G401 (cell line): Measurements from ENCODE around the gene CISTR. TPM values are rescaled to one million over a fixed set of nuclear protein-coding genes. Genes with fewer than 3 reads are reported as not detected.
A peak's percentile ranks its signal among the peaks of the same experiment; 100 is the strongest.

Experiments used
- DNase-seq: peaks from one replicate; pipeline ENCODE4 v3.0.0-alpha.2; 2015; ENCODE audit warnings: low spot score
- in situ Hi-C: cut with HindIII; loops from 2 replicates; pipeline ENCODE4 v1.10.0; 2016; ENCODE audit warnings: low sequenced_read_pairs, mixed read lengths
- total RNA-seq: library from RNA; depleted of rRNA; stranded (reverse); fragments of >200 nt; shearing (Covaris generic); gene quantifications from 2 replicates; pipeline ENCODE4 v1.2.3, GENCODE V29; 2014

The CISTR gene
- total RNA-seq, 1 experiment from 2014 or later = not detected

- in situ Hi-C loops = no loop called here
- no peak for DNase-seq
Measured at GRCh38 chr12:53749986-53750811, 1.6 kb downstream of the CISTR start.

GRCh38 chr12:53748072-53748840 is 3.5 kb downstream of the CISTR start:
- in situ Hi-C loops = no loop called here
- DNase-seq = peak; percentile 8

GRCh38 chr12:53747095-53747494 is 4.7 kb downstream of the CISTR start:
- in situ Hi-C loops = no loop called here
- no peak for DNase-seq

GRCh38 chr12:53746592-53747092 is 5.1 kb downstream of the CISTR start:
- in situ Hi-C loops = no loop called here
- peak; percentile 95 for DNase-seq

- peak; percentile 79 for DNase-seq
- in situ Hi-C loops = no loop called here
Measured at GRCh38 chr12:53744751-53745150, 7.0 kb downstream of the CISTR start.

GRCh38 chr12:53744130-53744441 is 7.7 kb downstream of the CISTR start:
- in situ Hi-C loops = no loop called here

GRCh38 chr12:53743266-53744129 is 8.3 kb downstream of the CISTR start:
- peak; percentile 86 for DNase-seq
- in situ Hi-C loops = no loop called here

More at GRCh38 chr12:53744130-53744441, 7.7 kb downstream of the CISTR start:
- DNase-seq = no peak

GRCh38 chr12:53740130-53740491 is 11.7 kb downstream of the CISTR start:
- no peak for DNase-seq
- in situ Hi-C loops = no loop called here

- DNase-seq = no peak
- in situ Hi-C loops = no loop called here
Measured at GRCh38 chr12:53739214-53740129, 12.3 kb downstream of the CISTR start.

- in situ Hi-C loops = no loop called here
- peak; percentile 77 for DNase-seq
Measured at GRCh38 chr12:53738406-53739213, 13.2 kb downstream of the CISTR start.

GRCh38 chr12:53737951-53738405 is 13.8 kb downstream of the CISTR start:
- in situ Hi-C loops = no loop called here
- no peak for DNase-seq

- in situ Hi-C loops = no loop called here
- peak; percentile 71 for DNase-seq
Measured at GRCh38 chr12:53737093-53737808, 14.5 kb downstream of the CISTR start.

GRCh38 chr12:53736592-53736991 is 15.2 kb downstream of the CISTR start:
- in situ Hi-C loops = no loop called here
- DNase-seq = no peak

GRCh38 chr12:53735556-53735955 is 16.2 kb downstream of the CISTR start:
- DNase-seq = peak; percentile 98
- in situ Hi-C loops = no loop called here

- no peak for DNase-seq
- in situ Hi-C loops = no loop called here
Measured at GRCh38 chr12:53734425-53734824, 17.4 kb downstream of the CISTR start.

GRCh38 chr12:53733807-53734200 is 18.0 kb downstream of the CISTR start:
- no peak for DNase-seq
- in situ Hi-C loops = no loop called here
